ENCODE measurements around the gene TESMIN.
A peak's percentile ranks its signal among the peaks of the same experiment; 100 is the strongest.

TESMIN gene

DNA sequence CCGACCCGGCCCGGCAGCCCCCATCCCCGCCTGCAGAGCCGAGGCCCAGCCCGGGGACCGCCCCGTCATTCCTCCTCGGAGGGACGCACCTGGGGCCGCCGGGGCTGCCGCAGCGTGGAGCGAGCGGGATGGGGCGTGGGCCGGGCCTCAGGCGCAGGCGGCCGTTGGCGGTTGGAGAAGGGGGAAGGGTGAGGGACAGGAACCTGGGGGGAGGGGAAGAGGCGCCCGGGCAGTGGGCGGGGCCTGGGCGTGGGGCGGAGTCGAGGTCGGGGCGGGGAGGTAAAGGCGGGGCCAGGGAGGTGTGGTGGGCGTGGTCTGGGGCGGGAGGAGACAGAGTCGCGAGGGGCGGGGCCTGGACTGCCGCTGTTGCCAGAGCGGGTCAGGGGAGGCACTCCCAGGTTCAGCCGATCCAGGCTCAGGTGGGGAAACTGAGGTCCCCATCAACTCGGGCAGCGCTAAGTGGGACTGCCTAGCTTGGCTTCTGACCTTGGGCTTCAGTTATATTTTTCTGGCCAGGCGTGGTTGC, at the start of gene TESMIN:
Gene TESMIN, minus strand, starts transcription at position 190 of the 526 bp plus-strand sequence. CDS start 860 bp downstream, outside the sequence.
- peak; percentile 46 for DNase-seq

DNA sequence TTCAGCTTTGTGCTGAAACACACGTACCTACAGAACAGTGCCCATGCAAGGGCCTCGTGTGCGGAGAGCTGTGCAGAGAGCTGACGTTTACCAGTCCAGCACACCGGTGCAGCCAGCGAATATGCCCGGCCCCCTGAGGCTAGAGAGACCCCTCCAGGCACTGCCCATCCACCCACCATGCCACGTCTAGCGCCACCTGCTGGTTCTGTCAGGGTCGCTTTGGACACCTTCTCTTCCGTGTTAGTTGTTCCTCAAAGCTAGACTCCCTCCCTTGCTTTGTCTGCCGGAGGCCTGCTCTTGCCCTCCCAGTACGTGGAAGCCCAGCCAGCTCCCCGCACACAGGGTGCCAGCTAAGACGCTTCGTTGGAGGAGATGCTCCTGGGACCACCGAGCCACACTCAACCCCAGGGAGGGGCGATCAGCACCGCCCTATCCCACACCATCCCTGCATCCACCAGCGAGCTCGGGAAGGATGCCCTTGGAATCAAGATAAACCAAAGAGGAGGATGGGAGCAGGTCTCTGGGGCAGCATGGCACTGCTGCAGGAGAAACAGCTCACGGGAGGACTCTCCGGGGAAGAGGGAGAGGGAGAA, 47.0 kb upstream of the TESMIN start:
- DNase-seq, result no peak

GRCh38 chr11:68796801-68797200, 45.5 kb upstream of the TESMIN start:
- no peak for DNase-seq

GRCh38 chr11:68792400-68792966, 41.2 kb upstream of the TESMIN start:
- DNase-seq, result no peak

DNA sequence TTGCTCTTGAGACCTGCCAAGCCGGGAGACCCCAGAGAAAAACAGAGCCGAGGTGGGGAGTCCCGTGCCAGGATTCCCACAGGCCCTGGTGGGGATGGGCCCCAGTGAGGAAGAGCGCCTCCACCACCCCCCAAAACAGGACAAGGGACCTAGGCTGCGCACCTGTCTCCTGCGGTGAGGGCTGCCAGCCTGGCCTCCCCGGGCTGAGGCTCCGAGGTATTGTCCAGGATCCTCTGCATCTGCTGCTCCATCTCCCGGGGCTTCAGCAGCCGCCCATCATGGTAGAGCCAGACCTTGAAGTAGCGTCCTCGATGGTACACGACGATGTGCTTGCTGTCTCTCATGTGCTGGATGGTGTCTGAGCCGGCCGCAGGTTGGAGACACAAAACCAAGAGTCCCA, 33.3 kb upstream of the TESMIN start:
- no peak for DNase-seq

- DNase-seq, result no peak
These were observed 32.0 kb upstream of the TESMIN start for GRCh38 chr11:68783216-68783821.

- no peak for DNase-seq
These were observed 31.4 kb upstream of the TESMIN start for GRCh38 chr11:68782711-68783110.

GRCh38 chr11:68780829-68781228, 29.5 kb upstream of the TESMIN start:
- peak; percentile 40 for DNase-seq

GRCh38 chr11:68778205-68778604, 26.9 kb upstream of the TESMIN start:
- DNase-seq, result no peak

DNA sequence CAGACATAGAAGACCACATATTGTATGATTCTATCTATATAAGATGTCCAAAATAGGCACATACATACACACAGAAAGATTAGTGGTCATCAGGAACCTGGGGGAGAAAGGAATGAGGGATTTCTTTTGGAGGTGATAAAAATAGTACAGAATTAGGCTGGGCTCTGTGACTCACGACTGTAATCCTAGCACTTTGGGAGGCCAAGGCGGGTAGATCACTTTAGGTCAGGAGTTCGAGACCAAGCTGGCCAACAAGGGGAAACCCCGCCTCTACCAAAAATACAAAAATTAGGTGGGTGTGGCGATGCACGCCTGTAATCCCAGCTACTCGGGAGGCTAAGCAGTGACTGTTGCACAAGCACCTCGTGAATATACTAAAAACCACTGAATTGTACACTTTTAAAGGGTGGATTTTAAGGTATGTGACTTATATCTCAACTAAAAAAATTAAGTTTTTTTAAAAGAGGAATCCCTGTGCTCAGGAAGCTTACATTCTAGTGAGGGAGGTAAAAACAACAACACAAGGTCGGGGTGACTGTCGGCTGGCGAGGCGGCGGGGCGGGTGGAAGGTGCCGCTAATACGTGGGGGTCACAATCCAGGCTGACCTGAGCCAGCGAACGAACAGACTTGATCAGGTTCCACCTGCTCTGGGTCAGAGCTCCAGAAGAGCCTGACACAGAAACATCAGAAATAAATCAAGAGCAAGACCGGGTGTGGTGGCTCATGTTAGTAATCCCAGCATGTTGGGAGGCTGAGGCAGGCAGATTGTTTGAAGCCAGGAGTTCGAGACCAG, 25.3 kb upstream of the TESMIN start:
- no peak for DNase-seq

- no peak for DNase-seq
These were observed 24.6 kb upstream of the TESMIN start for GRCh38 chr11:68775951-68776388.

GRCh38 chr11:68774194-68774585, 22.9 kb upstream of the TESMIN start:
- no peak for DNase-seq

GRCh38 chr11:68773521-68774193, 22.3 kb upstream of the TESMIN start:
- no peak for DNase-seq

DNA sequence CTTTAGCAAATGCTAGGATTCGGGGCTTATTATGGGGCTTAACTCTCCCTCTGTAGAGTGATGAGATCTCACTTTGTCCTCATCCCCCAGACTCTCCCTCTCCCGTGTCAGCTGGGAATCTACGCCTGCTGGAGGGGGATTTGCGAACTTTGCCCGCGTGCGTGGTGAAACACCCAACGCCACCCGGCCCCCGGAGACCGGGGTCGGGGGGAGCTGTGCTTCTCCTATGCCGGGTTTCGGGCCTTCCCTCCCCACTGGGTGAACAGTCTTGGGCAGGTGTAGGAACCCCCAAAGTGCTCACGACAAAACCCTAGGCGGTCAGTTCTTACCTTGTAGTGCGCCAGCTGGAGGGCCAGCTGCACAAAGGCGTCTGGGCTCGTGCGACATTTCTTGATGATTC, 21.6 kb upstream of the TESMIN start:
- DNase-seq, result no peak

GRCh38 chr11:68770781-68771180, 19.5 kb upstream of the TESMIN start:
- DNase-seq, result no peak

DNA sequence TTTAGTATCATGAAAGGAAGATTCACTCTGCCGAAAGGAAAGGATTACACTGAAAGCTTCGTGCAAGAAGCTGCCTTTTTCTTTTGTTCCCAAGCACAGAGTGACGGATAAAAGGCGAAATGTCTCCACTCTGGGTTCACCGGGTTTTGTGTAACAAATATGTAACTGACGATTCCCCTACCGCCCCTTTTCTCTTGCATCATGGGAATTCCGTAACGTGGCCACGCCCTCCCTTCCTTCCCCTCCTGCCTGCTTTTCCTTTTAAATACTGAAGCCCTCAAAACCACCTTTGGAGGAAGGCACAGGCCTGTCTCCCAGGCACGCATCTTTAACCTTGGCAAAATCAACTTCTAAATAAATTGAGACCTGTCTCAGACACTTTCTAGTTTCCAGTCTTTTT, 16.4 kb upstream of the TESMIN start:
- no peak for DNase-seq

DNA sequence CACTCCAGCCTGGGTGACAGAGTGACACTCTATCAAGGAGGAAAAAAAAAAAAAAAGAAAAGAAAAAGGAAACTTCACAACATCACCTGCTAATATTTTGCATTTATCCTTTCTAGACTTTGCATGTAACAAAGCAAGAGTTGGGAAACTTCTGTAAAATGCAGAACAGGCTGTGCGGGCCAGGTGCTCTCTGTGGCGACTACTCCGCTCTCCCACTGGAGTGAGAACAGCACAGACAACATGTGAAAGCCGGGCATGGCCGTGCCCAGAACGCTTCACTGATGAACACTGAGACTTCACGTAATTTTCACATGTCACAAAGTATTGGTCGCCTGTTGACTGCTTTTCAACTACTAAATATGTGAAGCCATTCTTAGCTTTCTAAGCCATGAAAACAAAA, 15.5 kb upstream of the TESMIN start:
- DNase-seq, result no peak

DNA sequence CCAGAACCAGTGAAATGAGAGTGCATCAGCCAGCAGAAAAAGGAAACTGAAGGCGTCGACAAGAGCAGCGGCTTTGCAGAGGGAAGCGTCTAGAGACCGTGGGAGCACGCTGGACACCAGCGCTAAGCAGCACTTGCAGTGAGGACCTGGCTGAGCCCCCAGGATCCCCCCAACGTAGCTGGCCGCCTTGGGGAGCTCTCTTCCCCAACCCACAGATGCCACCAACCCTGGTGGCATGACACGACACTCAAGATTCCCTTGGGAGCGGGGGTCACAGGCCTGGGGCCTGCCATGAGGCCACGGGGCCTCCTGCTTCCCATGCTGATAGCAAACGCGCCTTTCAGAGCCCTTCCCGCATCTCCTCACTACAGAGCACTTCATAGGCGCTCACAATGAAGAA, 13.4 kb upstream of the TESMIN start:
- DNase-seq, result no peak

- no peak for DNase-seq
These were observed 12.8 kb upstream of the TESMIN start for GRCh38 chr11:68763926-68764657.

GRCh38 chr11:68763181-68763721, 11.9 kb upstream of the TESMIN start:
- DNase-seq, result peak; percentile 72

DNA sequence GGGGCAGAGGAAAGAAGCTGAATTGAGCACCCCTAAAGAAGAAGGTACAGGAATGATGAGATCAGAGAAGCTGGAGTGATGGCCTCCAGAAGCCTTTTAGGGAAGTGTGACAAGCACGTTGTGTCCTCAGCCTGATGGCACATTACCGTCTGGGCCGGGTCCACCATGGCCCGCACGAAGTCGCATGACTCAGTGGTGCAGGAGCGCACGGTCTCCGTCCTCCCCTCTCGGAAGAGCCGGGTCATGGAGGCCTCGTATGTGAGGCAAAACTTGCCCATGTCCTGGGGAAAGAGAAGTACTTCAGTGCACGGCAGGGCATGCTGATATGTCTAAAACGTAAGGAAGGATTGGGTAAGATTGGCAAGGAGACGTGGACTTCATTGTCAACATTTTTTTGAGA, 11.2 kb upstream of the TESMIN start:
- no peak for DNase-seq

DNA sequence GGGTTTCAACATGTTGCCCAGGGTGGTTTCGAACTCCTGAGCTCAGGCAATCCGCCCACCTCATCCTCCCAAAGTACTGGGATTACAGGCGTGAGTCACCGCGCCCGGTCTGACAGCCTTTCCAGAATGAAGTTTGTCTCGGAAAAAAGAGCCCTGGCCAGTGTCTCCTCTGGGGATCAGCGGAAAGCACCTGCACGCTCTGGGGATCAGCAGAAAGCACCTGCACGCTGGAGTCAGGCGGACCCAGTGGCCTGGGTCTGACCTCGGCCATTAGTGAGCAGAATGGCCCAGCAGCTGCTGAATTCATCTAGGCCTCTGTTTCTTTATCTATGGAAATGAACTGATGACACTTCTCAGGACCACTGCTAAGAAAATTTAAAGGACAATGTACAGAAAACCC, 10.5 kb upstream of the TESMIN start:
- DNase-seq, result no peak
